ENCODE results near the gene ASAP3. TPM values are rescaled to one million over a fixed set of nuclear protein-coding genes. Genes with fewer than 3 reads are reported as not detected.
A peak's percentile ranks its signal among the peaks of the same experiment; 100 is the strongest.

The ASAP3 gene
- 5.2 and 5.6 TPM in 2 replicates for polyA plus RNA-seq (2011; rRNA removed)
- polyA plus RNA-seq (2012; cell fraction: cytosol; rRNA removed) = 4.3 and 5.6 TPM in 2 replicates
- 19.5 and 21.2 TPM in 2 replicates for polyA plus RNA-seq (2012; cell fraction: nucleus; rRNA removed)
- polyA plus RNA-seq (2017; fragmentation: RNase III; extraction: RNeasy Plus Mini Kit Qiagen cat#74134 plus additional on column Dnase treatment) = 3.9 to 4.9 TPM (median 4.0 TPM) in 3 replicates
- polyA minus RNA-seq (2011; rRNA and poly(A)+ RNA removed) = 10.3 and 10.7 TPM in 2 replicates

GRCh38 chr1:23483321-23484252 is at the start of gene ASAP3:
Gene ASAP3 (minus strand): TSS chr1:23484179. CDS start chr1:23484133, 46 bp downstream.
- DNase-seq (ENCODE audit: low read depth in 1 of 2, low spot score in 1 of 2) = no peak

DNA sequence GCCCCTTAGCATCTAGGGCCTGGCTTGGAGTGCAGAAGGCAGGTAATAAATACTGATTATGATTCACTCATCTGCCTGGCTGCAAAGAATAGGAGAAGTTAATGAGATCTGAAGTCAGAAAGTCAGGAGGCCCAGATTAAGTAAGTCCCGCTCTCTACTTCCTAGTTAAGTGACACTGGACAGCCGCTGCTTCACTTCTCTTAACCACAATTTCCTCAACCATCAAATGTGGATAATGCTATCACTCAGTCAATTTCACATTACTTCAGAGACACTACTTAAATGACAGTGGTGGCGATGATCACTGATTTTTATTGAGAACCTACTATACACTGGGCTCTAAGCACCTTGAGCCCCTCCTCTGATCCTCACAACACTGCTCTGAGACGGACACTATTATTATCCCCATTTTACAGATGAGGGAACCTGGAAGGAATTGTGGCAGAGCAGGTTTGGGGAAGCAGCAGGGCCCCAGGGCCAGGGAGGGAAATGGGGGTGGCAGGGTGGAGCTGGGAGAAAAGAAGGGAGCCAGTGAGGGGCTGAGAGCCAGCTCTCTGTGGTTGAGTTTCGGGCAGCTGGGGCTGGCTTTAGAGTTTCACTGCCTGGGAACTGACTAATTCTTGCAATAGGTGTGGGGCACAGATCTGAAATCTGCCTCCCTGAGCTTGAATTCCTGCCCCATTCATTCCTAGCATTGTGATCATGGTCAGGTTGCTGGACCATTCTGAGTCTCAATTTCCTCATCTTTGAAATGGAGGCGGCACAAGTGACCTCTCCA is 49.5 kb upstream of the ASAP3 start:
- H3K4me2 ChIP-seq = no peak overlapping the region
- DNase-seq (ENCODE audit: low read depth in 1 of 2, low spot score in 1 of 2) (no peak), ATAC-seq (no peak), FAIRE-seq (no peak)
- H3K4me1 ChIP-seq = peaks cover 34% of the 10 kb centered on the region
- ChIA-PET POLR2A (no interaction called here), CTCF (interaction anchor here (1.0 to 4.1 kb wide), 3 partner anchors 36 to 101 kb away, joined by 5 to 29 read pairs (median 6); no protein-coding TSS in a partner anchor)
- TF ChIP-seq, protein P1, sequence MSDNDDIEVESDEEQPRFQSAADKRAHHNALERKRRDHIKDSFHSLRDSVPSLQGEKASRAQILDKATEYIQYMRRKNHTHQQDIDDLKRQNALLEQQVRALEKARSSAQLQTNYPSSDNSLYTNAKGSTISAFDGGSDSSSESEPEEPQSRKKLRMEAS (IDR thresholded peaks at IDR 0.05) = no peak
- TF ChIP-seq RAD21 (conservative IDR thresholded peaks at IDR 0.05 in 1 of 2, IDR thresholded peaks at IDR 0.05 in 1 of 2) = no peak
- no peak for TF ChIP-seq EHMT2 (IDR thresholded peaks at IDR 0.05; ENCODE audit: low read depth)
- no peak for TF ChIP-seq SMC3 (IDR thresholded peaks at IDR 0.05)
- no peak for TF ChIP-seq JUNB (IDR thresholded peaks at IDR 0.05)
- TF ChIP-seq CBX8 (IDR thresholded peaks at IDR 0.05) = no peak
- TF ChIP-seq KDM5A (IDR thresholded peaks at IDR 0.05) = no peak
- TF ChIP-seq RARB (CRISPR knock-in tag; IDR thresholded peaks at IDR 0.05) = no peak
- TF ChIP-seq EP300 (IDR thresholded peaks at IDR 0.05) = no peak
- H3K27ac ChIP-seq = no peak overlapping the region
- 89% methylated on average over 6 of the region's 6 CpGs for WGBS (ENCODE audit: missing lambda C conversion rate)
- no peak overlapping the region for H3K4me3 ChIP-seq
- no peaks in the 10 kb centered on the region for H3K9me3 ChIP-seq

More at GRCh38 chr1:23483321-23484252, at the start of gene ASAP3:
- TF ChIP-seq PBX3 (IDR thresholded peaks at IDR 0.05) (no peak), CTCF (IDR thresholded peaks at IDR 0.05) (peak; percentile 24; the same call in 2 of the 3 replicates), POLR2AphosphoS2 (conservative IDR thresholded peaks at IDR 0.05; ENCODE audit: low read length) (no peak), JUN (IDR thresholded peaks at IDR 0.05) (peak in 1 of 2 experiments; percentile 16; a peak in 1 of 5 replicates), HOXA7 (CRISPR knock-in tag; IDR thresholded peaks at IDR 0.05) (no peak), PHF8 (IDR thresholded peaks at IDR 0.05; ENCODE audit: borderline replicate concordance, low read depth) (peak; percentile 66; the same call in 1 of the 2 replicates), POLR2A (IDR thresholded peaks at IDR 0.05; ENCODE audit: low read length) (peak; percentile 64)
- Histone ChIP-seq H3K4me3 (peak within 1 kb of the TSS; percentile 81), H3K4me1 (peaks cover 17% of the 10 kb centered on the region), H3K4me2 (peak within 1 kb of the TSS; percentile 94), H3K27ac (peak within 1 kb of the TSS; percentile 68 to 89), H3K9me3 (no peaks in the 10 kb centered on the region)
- no peak for FAIRE-seq
- ChIA-PET POLR2A (interaction anchor here (0.5 to 1.7 kb wide), 5 partner anchors 13 to 197 kb away, joined by 3 to 12 read pairs (median 5); partner anchors contain the start of gene HNRNPR), CTCF (interaction anchor here (1.7 to 4.3 kb wide), 3 partner anchors 12 to 507 kb away, joined by 4 to 38 read pairs (median 7); no protein-coding TSS in a partner anchor)
- 7% methylated on average over 21 of the region's 84 CpGs for WGBS (ENCODE audit: missing lambda C conversion rate)
- ATAC-seq = peak in 1 of 2 experiments; percentile 14; a peak in 3 of 6 replicates

Measured in A549 (cell line).